Hepatocyte (in vitro differentiated cells): ENCODE measurements around the gene PRPS1L1.

Source experiments
- EZH2 ChIP-seq: fragments of 200-600 bp; sonication (generic); IDR thresholded peaks from 2 replicates; pipeline ENCODE4 v1.6.1; 2016; ENCODE audit warnings: antibody characterized with exemption, mild to moderate bottlenecking, borderline replicate concordance
- TF ChIP-seq, protein P1 (sequence below): fragments of 200-600 bp; sonication (generic); IDR thresholded peaks from 2 replicates; pipeline ENCODE4 v1.5.1; 2016; ENCODE audit warnings: antibody characterized with exemption, mild to moderate bottlenecking; ENCODE audit not compliant: poor library complexity

DNA sequence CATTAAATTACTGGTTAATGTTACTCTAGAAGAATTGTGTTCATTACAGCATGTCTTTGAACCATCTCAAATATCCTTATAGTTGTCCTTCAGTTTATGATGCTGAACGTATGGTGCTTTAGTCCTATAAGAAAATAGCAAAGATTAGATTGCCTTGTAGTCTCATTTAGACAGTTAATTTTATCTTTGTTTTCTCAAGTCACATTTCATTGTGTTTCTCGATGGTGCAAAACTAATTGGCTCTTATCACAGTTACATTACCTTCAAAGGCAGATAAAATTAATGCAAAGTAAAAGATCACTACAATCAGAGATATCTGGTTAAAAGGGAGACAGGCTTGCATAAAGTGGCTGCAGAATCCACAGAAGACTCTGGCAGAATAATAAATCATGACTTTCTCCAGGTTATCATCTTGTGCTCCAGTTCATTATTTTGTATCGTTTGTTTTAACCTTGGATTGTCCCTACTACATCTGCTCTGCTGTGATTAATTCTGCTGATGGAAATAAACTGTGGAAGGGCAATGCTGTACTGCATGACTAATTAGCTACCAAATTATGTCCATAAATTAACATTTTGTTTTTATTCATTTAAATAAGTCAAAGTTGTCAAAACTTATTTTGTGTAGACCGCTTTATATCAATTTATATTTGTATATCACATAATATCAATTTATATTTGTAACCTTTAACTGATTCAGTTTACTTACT, 24.2 kb downstream of the PRPS1L1 start:
- TF ChIP-seq, protein P1, sequence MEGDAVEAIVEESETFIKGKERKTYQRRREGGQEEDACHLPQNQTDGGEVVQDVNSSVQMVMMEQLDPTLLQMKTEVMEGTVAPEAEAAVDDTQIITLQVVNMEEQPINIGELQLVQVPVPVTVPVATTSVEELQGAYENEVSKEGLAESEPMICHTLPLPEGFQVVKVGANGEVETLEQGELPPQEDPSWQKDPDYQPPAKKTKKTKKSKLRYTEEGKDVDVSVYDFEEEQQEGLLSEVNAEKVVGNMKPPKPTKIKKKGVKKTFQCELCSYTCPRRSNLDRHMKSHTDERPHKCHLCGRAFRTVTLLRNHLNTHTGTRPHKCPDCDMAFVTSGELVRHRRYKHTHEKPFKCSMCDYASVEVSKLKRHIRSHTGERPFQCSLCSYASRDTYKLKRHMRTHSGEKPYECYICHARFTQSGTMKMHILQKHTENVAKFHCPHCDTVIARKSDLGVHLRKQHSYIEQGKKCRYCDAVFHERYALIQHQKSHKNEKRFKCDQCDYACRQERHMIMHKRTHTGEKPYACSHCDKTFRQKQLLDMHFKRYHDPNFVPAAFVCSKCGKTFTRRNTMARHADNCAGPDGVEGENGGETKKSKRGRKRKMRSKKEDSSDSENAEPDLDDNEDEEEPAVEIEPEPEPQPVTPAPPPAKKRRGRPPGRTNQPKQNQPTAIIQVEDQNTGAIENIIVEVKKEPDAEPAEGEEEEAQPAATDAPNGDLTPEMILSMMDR, result no peak
- TF ChIP-seq EZH2, result no peak
